HUES6 (cell line): ENCODE data around the gene FST.
A peak's percentile ranks its signal among the peaks of the same experiment; 100 is the strongest.

Experiments used
- H3K27ac ChIP-seq: 2 replicates; pipeline ENCODE4 v1.7.0; 2013; ENCODE audit warnings: low read depth, mild to moderate bottlenecking, low read length, inconsistent platforms
- H3K27me3 ChIP-seq: 2 replicates; pipeline ENCODE4 v1.6.1; 2013; ENCODE audit warnings: low read length; ENCODE audit not compliant: control insufficient read depth, insufficient read depth
- H3K36me3 ChIP-seq: 2 replicates; pipeline ENCODE4 v1.6.1; 2013; ENCODE audit warnings: low read length; ENCODE audit not compliant: control insufficient read depth, insufficient read depth
- H3K4me1 ChIP-seq: 2 replicates; pipeline ENCODE4 v1.6.1; 2013; ENCODE audit warnings: low read length; ENCODE audit not compliant: control insufficient read depth, insufficient read depth
- H3K4me3 ChIP-seq: 2 replicates; pipeline ENCODE4 v1.5.1; 2013; ENCODE audit warnings: low read depth, low read length
- H3K9ac ChIP-seq: one replicate; pipeline ENCODE4 v1.6.1; 2013; ENCODE audit warnings: mild to moderate bottlenecking, low read length
- H3K9me3 ChIP-seq: 2 replicates; pipeline ENCODE4 v1.6.1; 2013; ENCODE audit warnings: low read depth, low read length; ENCODE audit not compliant: control insufficient read depth, insufficient read depth

FST gene

DNA sequence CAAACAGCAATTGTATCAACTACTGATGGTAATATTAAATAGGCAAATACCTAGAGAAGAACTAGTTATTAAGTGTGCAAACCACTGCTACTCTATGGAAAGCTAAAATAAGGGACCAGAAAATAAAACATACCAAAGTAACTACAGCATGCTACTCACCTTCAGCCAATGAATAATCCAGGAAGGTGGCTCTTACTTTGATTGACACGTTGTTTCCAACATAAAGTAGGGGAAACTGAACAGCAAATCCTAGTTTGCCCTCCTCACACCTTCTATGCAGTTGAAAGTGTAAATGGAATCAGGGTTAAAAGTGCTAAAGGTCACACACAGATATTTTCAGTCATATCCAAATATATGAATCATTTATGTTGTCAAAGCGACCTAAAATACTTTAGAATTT lies 5.1 kb upstream of the FST start:
- H3K4me1 ChIP-seq = peaks cover 10% of the 10 kb centered on the region; the same call in 1 of the 2 replicates

DNA sequence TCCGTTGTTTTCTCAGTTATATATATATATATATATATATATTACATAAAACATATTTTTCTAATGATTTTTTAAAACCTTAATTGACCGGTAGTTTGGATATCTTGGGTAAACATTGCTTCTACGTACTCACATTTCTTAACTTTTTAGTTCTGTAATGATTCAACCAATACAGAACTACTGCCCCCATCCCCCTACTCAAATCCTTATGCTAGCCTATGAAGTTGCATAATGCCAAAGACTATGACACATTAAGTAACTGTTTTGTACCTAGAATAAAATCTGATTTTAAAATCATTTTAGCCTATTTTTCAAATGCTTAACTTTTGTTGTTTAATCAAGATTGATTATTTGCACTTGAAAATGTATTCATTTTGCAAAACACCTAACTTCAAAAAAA lies 4.4 kb upstream of the FST start:
- Histone ChIP-seq H3K4me1 (peaks cover 10% of the 10 kb centered on the region; the same call in 1 of the 2 replicates), H3K4me3 (no peak overlapping the region), H3K27ac (no peak overlapping the region)

More for the DNA sequence above, 5.1 kb upstream of the FST start:
- H3K9ac ChIP-seq = no peak overlapping the region
- H3K4me3 ChIP-seq = no peak overlapping the region
- no peaks in the 10 kb centered on the region for H3K27me3 ChIP-seq
- no peaks in the 10 kb centered on the region for H3K9me3 ChIP-seq
- H3K27ac ChIP-seq = no peak overlapping the region
- H3K36me3 ChIP-seq = no peaks in the 10 kb centered on the region

DNA sequence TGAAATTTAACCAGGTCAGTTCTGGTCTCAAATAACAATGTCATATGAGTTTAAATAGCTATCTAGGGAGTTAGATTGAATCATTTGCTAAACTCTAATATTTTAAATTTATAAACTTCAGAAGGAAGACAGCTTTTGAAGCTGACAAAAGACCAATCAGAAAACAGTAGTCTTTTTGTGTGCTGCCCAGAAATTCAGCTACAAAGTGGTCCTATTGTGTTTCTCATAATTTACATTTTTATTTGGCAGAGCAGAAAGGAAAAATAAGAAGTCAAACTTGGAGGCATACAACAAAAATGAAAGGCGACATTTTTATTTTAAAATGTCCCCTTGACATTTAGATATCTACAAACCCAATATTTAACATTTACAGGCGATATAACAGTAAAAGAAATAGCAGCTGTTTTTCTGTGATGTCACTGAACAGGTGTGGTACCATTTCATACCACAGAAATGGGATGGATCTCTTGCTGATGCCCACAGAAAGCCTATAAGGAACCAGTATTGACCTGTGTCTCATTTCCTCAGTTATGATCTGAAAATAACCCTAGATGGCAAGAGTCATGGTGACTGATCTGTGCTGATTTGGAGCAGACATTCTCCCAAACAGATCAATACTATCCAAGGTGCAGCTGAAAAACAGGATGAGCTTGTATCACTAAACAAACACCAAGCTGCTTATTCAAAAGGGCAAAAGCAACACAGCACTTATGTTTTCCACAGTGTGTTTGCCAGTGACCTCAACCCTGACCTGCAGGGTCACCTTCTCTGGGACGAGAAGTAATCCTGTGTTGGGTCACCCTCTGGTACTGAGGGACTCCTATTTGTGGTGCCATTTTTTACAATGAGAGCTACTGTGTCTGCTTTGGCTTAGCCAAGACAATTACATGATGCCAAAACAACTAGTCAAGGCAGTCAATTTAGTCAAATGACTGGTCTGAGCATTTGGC lies 3.6 kb upstream of the FST start:
- Histone ChIP-seq H3K27me3 (no peaks in the 10 kb centered on the region; the same call in 1 of the 2 replicates), H3K27ac (no peak overlapping the region), H3K4me1 (peaks cover 10% of the 10 kb centered on the region; the same call in 1 of the 2 replicates), H3K9me3 (no peaks in the 10 kb centered on the region), H3K4me3 (no peak overlapping the region), H3K9ac (no peak overlapping the region), H3K36me3 (no peaks in the 10 kb centered on the region)

More for the DNA sequence above, 4.4 kb upstream of the FST start:
- no peaks in the 10 kb centered on the region for H3K36me3 ChIP-seq
- no peak overlapping the region for H3K9ac ChIP-seq
- H3K9me3 ChIP-seq = no peaks in the 10 kb centered on the region
- no peaks in the 10 kb centered on the region for H3K27me3 ChIP-seq

DNA sequence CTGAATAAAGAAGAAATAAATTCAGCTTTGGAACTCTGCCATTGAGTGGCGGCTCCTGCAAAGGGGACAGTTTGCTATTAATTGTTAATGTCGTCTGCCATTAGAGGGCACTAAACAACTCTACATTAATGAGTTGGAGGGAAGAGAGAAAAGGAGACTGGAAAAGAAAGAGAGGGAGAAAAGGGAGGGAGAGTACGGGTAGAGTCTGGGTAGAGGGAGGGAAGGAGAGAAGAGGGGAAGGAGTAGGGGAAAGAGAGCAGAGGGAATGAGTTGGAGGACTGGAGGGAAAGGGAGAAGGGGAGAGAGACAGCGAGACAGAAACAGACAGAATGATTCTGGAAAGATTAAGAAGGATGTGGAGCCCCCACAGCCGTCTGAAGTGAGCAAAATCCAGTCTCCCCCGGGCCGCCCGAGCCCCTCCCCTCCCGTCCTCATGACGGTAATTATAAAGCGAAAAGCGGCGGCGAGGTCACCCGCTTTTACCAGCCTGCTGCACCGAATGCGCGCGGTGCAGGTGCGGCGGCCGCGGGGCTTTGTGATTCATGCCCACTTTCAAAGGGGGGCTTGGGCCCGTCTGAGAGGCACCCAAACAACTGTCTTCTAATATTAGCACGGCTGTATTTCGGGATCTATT lies 1.9 kb upstream of the FST start:
- Histone ChIP-seq H3K9me3 (no peaks in the 10 kb centered on the region), H3K4me1 (peaks cover 17% of the 10 kb centered on the region), H3K4me3 (peak overlapping the region; percentile 90), H3K27me3 (no peaks in the 10 kb centered on the region; the same call in 1 of the 2 replicates), H3K36me3 (peaks cover 9% of the 10 kb centered on the region), H3K27ac (peak overlapping the region; percentile 65; the same call in 1 of the 2 replicates), H3K9ac (peak overlapping the region; percentile 67)

DNA sequence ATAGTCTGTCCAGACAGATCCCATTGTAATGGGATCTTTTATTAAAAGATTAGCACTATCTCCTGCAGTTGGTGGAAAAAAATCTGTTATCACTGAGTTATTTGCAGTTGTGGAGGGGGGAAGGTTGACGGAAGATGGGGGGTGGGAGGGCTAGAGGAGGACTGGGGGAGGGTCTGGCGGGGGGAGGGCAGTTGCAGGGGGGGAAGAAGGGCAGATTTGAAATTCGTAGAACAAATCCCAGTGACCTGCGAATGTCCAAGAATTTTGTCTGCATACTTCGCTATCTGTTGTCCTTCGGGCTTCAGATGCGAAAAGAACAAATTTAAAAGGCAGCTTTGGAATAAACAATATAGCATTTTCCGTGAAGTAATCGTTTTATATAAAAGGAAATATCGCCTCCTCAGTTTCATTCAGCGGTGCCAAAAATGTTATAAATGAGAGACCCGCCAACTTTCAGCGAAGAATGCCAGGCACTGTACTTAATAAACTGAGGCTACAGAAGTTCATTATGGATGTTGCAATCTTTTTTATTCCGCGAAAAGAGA lies 1.3 kb upstream of the FST start:
- Histone ChIP-seq H3K4me3 (peak overlapping the region; percentile 90), H3K36me3 (peaks cover 15% of the 10 kb centered on the region), H3K9ac (peak overlapping the region; percentile 93), H3K9me3 (no peaks in the 10 kb centered on the region), H3K27me3 (no peaks in the 10 kb centered on the region; the same call in 1 of the 2 replicates), H3K27ac (peak overlapping the region; percentile 89; the same call in 1 of the 2 replicates), H3K4me1 (peaks cover 23% of the 10 kb centered on the region)

DNA sequence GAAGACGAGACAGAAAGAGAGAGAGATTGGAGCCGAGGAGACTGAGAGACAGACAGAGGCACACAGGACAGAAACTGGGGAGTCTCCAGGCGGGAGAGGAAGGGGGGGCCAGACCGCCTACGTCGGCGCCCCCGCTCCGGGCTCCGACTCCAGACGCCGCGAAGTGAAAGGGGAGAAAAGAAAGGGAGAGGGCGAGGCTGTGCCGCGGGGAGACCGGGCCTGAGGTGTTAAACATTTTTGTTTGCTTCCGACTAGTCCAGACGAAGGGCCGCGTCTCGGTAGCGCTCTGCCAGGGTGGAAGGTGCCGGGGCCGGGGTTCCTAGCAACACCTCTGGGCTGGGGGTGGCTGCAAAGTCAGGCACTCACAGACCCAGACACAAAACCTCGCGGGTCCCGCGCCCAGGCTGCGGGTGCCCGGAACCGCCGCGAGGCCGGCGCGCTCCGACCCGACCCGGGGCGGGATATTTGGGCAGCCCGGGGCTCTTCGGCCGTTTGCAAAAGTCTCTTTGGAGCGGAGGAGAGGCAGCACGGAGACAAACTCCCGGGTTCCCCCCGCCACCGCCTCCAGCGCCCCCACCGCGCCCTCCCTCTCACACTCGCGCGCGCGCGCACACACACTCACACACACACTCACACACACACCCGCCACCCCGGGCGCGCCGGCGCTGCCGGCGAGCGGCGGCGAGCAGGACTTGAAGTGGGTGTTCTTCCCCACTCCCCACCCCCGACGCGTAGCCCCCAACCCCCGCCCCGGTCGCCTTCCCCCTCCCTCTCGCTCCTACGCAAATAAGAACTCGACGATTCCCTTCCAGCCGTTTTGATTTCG lies 626 bp upstream of the FST start:
- H3K4me3 ChIP-seq = peak overlapping the region; percentile 90

DNA sequence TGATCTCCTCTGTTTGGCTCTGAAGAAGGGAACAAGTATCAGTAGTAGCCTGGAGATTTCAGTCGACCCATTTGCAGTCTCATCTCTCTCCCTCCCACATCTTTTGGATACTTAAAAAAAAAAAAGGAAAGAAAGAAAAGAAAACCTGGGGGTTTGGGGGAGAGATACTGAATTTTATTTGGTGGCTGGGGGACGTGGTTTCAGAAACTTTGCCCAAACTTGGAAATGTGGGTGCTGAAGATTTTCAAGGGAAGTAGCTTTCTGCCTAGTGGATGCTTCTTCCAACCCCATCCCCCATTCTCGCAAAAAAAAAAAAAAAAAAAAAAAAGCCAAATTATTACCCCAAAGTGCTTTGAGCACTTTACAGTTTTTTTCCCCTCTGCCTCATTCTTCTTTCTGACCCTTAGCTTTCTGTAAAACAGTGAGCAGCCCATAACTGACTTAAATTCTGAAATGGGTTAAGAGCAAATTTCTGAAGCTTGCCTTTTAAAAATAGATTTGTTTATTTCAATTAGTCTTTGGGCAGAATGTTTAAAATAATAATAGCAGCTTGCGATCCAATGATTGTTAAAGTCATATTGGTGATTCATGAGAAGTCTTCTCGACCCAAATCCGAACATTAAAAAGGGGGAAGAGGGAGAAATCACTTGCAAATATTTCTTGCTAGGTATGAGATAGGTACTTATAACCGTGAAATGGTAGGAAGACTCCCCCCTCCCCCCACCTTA lies 894 bp downstream of the FST start:
- Histone ChIP-seq H3K27me3 (no peaks in the 10 kb centered on the region; the same call in 1 of the 2 replicates), H3K9me3 (no peaks in the 10 kb centered on the region), H3K27ac (peak overlapping the region; percentile 32; the same call in 1 of the 2 replicates), H3K4me3 (peak overlapping the region; percentile 90), H3K9ac (peak overlapping the region; percentile 99), H3K4me1 (peaks cover 25% of the 10 kb centered on the region), H3K36me3 (peaks cover 37% of the 10 kb centered on the region)

More for the DNA sequence above, 626 bp upstream of the FST start:
- no peaks in the 10 kb centered on the region; the same call in 1 of the 2 replicates for H3K27me3 ChIP-seq
- peaks cover 22% of the 10 kb centered on the region for H3K36me3 ChIP-seq
- H3K9ac ChIP-seq = peak overlapping the region; percentile 99
- H3K9me3 ChIP-seq = no peaks in the 10 kb centered on the region
- H3K27ac ChIP-seq = peak overlapping the region; percentile 89; the same call in 1 of the 2 replicates
- H3K4me1 ChIP-seq = peaks cover 25% of the 10 kb centered on the region

DNA sequence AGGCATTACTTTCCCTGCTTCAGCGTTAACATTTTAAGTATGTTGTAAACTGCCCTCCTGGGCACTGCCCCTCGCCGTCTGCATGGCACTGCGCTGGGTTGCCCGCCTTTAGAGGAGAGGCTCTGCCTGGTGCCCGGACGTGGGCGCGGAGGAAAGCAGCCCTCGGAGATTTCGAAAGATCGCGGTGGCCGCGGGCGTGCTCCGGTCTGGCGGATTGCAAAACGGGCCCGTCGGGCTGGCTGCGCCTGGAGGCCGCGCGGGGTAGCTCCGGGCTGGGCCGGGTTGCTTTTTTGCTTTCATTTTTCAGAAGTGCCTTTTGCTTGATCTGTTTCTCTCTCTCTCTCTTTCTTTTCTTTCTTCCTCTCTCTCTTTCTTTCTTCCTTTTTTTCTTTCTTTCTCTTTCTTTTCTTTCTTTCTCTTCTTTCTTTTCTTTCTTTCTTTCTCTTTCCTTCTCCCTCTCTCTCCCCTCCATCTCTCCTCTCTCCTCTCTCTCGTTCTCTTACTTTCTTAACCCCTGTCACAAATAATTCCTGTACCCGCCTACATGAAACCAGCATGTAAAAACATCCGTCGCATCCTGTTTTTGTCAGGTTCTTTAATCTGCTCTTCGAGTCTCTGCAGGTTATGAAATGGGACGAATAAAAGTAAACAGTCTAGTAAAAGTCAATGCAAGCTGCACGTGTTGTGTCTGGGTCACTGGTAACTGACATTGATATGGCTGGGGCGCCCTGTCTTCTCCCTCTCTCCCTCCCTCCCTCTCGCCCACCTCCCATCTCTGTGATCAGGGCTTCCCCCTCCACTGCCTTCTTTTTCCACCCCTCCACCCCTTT lies 1.7 kb downstream of the FST start:
- Histone ChIP-seq H3K9me3 (no peaks in the 10 kb centered on the region), H3K9ac (peak overlapping the region; percentile 99), H3K4me3 (peak overlapping the region; percentile 90), H3K4me1 (peaks cover 21% of the 10 kb centered on the region), H3K36me3 (peaks cover 43% of the 10 kb centered on the region), H3K27ac (peak overlapping the region; percentile 32; the same call in 1 of the 2 replicates), H3K27me3 (no peaks in the 10 kb centered on the region; the same call in 1 of the 2 replicates)
